Uterus (tissue), 4 donors: ENCODE data around the gene SLFN11. TPM values are rescaled to one million over a fixed set of nuclear protein-coding genes. Genes with fewer than 3 reads are reported as not detected.
"Not testable (repeated sequence)": the region's sequence is repeated elsewhere in the genome, so short reads cannot be mapped to it uniquely, and the experiment has no call there.

ENCODE experiments used
- DNase-seq, 2 donors: peaks; one replicate each; pipeline ENCODE4 v3.0.0-alpha.2; 2019 to 2020
- H3K27ac ChIP-seq, 2 donors: fragments of 200-600 bp; sonication (generic); 1 replicate in 1 of 2; 2 replicates in 1 of 2; pipeline ENCODE4 v1.5.1; 2016 to 2018
- H3K27me3 ChIP-seq, 2 donors: fragments of 200-600 bp; sonication (generic); one replicate each; pipeline ENCODE4 v1.5.1; 2018 to 2019; ENCODE audit warnings: control low read depth in 1 of 2
- H3K36me3 ChIP-seq, 2 donors: fragments of 200-600 bp; sonication (generic); one replicate each; pipeline ENCODE4 v1.5.1; 2019; ENCODE audit warnings: control low read depth in 1 of 2
- H3K4me1 ChIP-seq, 2 donors: fragments of 200-600 bp; sonication (generic); one replicate each; pipeline ENCODE4 v1.5.1; 2018 to 2019; ENCODE audit warnings: control low read depth in 1 of 2
- H3K4me3 ChIP-seq, 2 donors: fragments of 200-600 bp; sonication (generic); 1 replicate in 1 of 2; 2 replicates in 1 of 2; pipeline ENCODE4 v1.5.1; 2018 to 2019; ENCODE audit warnings: mild to moderate bottlenecking in 1 of 2
- H3K9me3 ChIP-seq, 2 donors: fragments of 200-600 bp; sonication (generic); one replicate each; pipeline ENCODE4 v1.5.1; 2019; ENCODE audit warnings: control low read depth in 1 of 2
- POLR2A ChIP-seq, 2 donors: fragments of 450-650 bp; IDR thresholded peaks; one replicate each; pipeline ENCODE4 v1.6.1; 2016; ENCODE audit warnings: antibody characterized with exemption in 2 of 2, mild to moderate bottlenecking in 1 of 2, moderate library complexity in 1 of 2
- intact Hi-C: fragments of 100-400 bp; cut with DNase I; formaldehyde crosslinking; loops from one replicate; pipeline ENCODE4 v1.15.1; 2023; ENCODE audit warnings: low total_unique reads
- total RNA-seq, 4 donors: library from RNA; depleted of rRNA in 3 of 4; stranded (reverse); fragments of >200 nt in 3 of 4; gene quantifications; one replicate each; pipeline versions ENCODE4 v1.1.0 to v1.2.4, GENCODE V29; 2014 to 2023
- TF ChIP-seq, protein P1 (sequence below), 4 experiments: fragments of 200-600 bp in 2 of 4; fragments of 450-650 bp in 2 of 4; sonication (generic) in 2 of 4; IDR thresholded peaks; one replicate each; pipeline ENCODE4 v1.5.1; 2016 to 2019; ENCODE audit warnings: antibody characterized with exemption in 4 of 4, mild to moderate bottlenecking in 2 of 4, moderate library complexity in 1 of 4
- donor health status: DM: yes; HTN: yes; CAD: no.

Gene SLFN11
- total RNA-seq, 4 donors from 2014 or later: 24.6 to 87.1 (median 54.8) TPM

DNA sequence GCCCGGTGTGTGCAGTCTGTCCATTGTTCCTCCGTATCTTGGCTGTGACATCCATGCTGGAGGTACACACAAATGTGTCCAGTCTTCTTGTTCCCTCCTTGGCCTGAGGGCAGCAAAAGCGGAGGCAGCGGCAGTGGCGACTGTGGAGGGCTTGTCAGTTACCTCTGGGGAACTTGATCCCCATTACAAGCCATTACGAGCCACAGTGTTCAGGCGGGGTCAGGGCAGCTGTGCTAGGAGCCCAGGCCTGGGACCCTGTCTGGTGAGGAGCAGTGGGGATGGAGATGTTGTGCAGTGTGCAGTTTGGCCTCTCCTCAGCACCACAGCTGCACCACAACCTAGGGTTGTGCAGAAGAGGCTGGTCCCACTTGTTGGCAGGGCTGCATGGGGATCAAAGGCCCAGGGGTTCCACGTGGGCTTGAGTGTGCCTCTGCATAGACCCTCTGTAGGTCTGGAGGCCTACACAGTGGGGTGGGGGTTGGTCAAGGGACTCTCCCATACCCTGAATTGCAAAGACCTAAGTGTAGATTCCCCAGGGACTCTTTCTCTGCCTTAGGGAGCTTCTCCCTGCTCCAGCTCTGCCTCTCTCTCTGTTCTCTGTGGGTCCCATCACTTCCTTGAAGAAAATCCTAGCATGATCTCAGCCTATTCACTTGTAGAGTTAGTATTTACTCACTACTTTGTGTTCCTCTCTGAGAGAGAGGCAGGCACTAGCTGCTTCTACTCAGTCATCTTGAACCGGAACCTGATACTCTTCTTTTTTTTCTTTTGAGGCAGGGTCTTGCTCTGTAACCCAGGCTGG lies 58.8 kb downstream of the SLFN11 start:
- H3K4me3 ChIP-seq: no peak overlapping the region
- DNase-seq: no peak
- H3K27ac ChIP-seq: peak overlapping the region; percentile 35 to 54
- no peaks in the 10 kb centered on the region for H3K27me3 ChIP-seq
- TF ChIP-seq POLR2A (IDR thresholded peaks at IDR 0.05): no peak
- TF ChIP-seq, protein P1, sequence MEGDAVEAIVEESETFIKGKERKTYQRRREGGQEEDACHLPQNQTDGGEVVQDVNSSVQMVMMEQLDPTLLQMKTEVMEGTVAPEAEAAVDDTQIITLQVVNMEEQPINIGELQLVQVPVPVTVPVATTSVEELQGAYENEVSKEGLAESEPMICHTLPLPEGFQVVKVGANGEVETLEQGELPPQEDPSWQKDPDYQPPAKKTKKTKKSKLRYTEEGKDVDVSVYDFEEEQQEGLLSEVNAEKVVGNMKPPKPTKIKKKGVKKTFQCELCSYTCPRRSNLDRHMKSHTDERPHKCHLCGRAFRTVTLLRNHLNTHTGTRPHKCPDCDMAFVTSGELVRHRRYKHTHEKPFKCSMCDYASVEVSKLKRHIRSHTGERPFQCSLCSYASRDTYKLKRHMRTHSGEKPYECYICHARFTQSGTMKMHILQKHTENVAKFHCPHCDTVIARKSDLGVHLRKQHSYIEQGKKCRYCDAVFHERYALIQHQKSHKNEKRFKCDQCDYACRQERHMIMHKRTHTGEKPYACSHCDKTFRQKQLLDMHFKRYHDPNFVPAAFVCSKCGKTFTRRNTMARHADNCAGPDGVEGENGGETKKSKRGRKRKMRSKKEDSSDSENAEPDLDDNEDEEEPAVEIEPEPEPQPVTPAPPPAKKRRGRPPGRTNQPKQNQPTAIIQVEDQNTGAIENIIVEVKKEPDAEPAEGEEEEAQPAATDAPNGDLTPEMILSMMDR (IDR thresholded peaks at IDR 0.05): no peak
- intact Hi-C loops: loop anchor here (5.0 kb wide), 2 partner anchors 223 to 438 kb away; partner anchors contain the start of genes GAS2L2 and SLFN12L
- no peaks in the 10 kb centered on the region for H3K9me3 ChIP-seq
- no peaks in the 10 kb centered on the region for H3K36me3 ChIP-seq
- H3K4me1 ChIP-seq: no peaks in the 10 kb centered on the region

DNA sequence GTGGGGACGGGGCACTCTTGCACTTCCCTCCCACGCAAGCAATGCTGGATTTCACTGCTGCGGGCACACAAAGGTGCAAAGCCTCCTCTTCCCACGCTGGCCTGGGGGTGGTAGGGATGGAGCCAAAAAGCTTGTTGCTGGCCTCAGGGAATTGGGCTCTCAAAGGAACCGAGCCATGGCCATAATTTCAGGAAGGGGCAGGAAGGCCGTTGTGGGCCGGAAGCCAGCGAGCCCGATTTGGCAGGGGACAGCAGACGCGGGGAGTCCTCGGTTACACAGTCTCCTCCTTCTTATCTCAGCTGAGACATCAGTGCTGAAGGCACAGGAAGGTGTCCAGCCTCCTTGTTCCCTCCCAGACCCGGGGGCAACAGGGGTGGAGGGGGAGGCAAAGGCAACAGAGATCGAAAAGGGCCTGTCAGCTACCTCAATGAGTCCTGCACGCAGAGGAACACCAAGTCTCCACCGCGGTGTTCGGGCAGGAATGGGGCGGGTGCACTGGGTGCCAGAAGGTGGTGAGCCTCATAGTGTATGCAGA lies 59.5 kb downstream of the SLFN11 start:
- Histone ChIP-seq H3K4me3 (peak overlapping the region in 1 of 2 donors; percentile 10), H3K9me3 (no peaks in the 10 kb centered on the region), H3K36me3 (no peaks in the 10 kb centered on the region), H3K4me1 (no peaks in the 10 kb centered on the region), H3K27ac (peak overlapping the region; percentile 37 to 61), H3K27me3 (no peaks in the 10 kb centered on the region)
- DNase-seq: peak; percentile 26
- TF ChIP-seq, protein P1 (IDR thresholded peaks at IDR 0.05): no peak
- no peak for TF ChIP-seq POLR2A (IDR thresholded peaks at IDR 0.05)
- intact Hi-C loops: loop anchor here (5.0 kb wide), 1 partner anchor 223 kb away; the partner anchor contains the start of gene SLFN12L

DNA sequence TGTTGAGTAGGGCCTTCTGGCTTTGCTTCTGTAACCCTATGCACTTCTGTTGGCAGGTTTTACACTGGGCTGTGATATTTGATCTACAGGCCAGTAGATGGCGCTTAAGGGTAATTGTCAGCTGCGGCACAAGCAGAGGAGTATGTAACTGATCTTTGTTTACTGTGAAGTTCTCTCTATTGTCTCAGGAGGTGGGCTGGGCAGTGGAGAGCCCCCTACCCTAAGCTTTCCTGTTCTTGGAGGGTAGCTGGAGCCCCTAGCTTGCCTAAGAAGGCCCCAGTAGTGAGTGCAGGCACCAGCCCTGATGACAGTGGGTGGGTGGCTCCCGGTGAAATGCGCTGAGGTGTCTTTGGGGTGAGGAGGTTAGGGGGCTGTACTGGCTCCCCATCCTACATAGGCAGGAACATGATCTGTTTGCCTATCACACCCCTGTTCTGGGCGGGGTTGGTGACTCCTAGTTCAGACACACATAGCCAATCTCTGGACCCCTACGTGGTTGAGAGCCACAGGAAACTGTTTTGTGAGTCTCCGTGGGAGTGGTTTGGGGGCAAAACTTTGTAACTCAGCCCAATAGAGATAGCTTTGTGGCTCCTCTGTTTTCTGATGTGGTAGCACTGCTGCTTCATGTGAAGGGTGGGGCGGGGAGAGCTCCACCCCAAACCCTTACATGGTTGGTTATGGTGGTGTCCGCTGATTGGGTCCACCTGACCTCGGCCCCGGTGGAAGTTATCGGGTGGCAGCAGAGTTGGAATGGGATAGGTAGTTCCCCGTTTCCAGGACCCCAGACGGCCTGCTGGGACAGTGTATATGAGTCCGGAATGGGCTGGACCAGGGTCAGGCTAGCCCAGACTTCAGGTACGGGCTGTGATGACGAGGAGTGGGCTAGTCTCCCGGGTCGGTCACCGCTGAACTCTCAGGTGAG lies 60.4 kb downstream of the SLFN11 start:
- H3K27me3 ChIP-seq: no peaks in the 10 kb centered on the region
- H3K27ac ChIP-seq: peak overlapping the region; percentile 37 to 61
- no peak for TF ChIP-seq POLR2A (IDR thresholded peaks at IDR 0.05)
- TF ChIP-seq, protein P1 (IDR thresholded peaks at IDR 0.05): peak; percentile 71 to 85 (median 76)
- H3K4me3 ChIP-seq: peak overlapping the region; percentile 10 to 11
- DNase-seq: peak; percentile 37 to 51
- intact Hi-C loops: loop anchor here (5.0 kb wide), 1 partner anchor 224 kb away; the partner anchor contains the start of gene SLFN12L
- H3K36me3 ChIP-seq: no peaks in the 10 kb centered on the region
- no peaks in the 10 kb centered on the region for H3K9me3 ChIP-seq
- no peaks in the 10 kb centered on the region for H3K4me1 ChIP-seq

DNA sequence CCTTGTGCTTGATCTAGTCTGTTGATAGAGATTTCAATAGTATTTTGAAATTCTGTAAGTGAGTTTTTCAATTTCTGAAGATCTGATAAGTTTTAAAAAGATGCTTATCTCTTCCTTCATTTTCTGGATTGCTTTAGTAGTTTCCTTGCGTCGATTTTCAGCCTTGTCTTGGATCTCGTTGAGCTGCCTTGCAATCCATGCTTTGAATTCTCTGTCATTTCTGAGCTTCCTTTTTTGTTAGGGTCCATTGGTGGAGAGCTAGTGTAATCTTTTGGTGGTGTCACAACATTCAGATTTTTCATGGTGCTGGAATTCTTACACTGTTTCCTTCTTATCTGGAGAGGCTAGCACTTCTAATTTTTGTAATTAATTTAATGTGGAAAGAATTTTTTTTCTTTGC lies 61.1 kb downstream of the SLFN11 start:
- H3K4me3 ChIP-seq: no peak overlapping the region
- no peak for DNase-seq
- intact Hi-C loops: loop anchor here (5.0 kb wide), 1 partner anchor 225 kb away; the partner anchor contains the start of gene SLFN12L
- TF ChIP-seq POLR2A (IDR thresholded peaks at IDR 0.05): no peak
- TF ChIP-seq, protein P1 (IDR thresholded peaks at IDR 0.05): no peak
- H3K9me3 ChIP-seq: no peaks in the 10 kb centered on the region
- H3K4me1 ChIP-seq: no peaks in the 10 kb centered on the region
- H3K27me3 ChIP-seq: no peaks in the 10 kb centered on the region
- H3K27ac ChIP-seq: no peak overlapping the region
- H3K36me3 ChIP-seq: no peaks in the 10 kb centered on the region

DNA sequence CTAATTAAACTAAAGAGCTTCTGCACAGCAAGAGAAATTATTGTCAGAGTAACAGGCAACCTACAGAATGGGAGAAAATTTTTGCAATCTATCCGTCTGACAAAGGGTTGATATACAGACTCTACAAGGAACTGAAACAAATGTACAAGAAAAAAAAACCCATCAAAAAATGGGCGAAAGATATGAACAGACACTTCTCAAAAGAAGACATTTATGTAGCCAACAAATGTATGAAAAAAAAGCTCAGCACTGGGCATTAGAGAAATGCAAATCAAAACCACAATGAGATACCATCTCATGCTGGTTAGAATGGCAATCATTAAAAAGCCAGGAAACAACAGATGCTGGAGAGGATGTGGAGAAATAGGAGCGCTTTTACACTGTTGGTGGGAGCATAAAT lies 64.1 kb downstream of the SLFN11 start:
- H3K4me3 ChIP-seq, H3K27me3 ChIP-seq, H3K27ac ChIP-seq, H3K36me3 ChIP-seq, intact Hi-C loops, DNase-seq, H3K9me3 ChIP-seq, H3K4me1 ChIP-seq: not testable (repeated sequence)
